GM21576 (cell line): ENCODE measurements around the gene ARMC2.

ENCODE experiments used
- ATAC-seq: cut with Tn5 transposase; IDR thresholded peaks from one replicate; pipeline ENCODE4 v1.9.1; 2021; ENCODE audit warnings: mild to moderate bottlenecking, moderate library complexity; ENCODE audit not compliant: unreplicated experiment

Gene ARMC2

DNA sequence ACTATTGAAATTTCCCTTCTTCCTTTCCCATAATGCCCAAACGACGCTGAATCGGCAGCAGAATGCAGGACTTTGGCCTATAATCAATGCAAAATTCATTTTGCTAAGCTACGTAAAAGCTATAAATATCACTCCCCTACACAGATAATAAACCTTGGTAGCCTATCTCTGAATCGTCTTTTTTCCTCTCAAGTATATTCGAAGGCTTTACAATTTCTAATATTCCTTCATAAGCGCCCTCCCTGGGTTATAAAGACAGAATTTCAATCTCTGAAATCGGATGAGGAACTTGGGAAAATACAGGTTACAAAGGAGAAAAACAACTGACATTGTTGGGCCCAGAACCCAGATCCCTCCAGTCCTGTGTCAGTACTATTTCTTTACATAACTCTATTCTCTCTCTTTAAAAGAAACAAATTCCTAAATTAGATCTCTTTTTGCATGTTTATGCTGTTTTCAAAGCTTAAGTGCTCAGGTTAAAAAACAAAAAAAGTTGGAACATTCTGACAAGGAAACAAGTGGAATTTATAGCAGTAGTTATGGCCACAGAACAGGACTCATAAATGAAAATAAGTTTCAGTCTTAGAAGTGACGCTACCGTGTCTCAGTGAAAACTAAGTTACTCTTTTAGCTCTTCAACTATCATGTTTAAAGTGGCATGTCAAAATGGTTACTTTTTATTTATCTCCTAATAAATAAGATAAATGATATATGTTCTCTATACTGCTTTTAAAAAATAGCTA lies 161.9 kb downstream of the ARMC2 start:
- ATAC-seq = no peak

DNA sequence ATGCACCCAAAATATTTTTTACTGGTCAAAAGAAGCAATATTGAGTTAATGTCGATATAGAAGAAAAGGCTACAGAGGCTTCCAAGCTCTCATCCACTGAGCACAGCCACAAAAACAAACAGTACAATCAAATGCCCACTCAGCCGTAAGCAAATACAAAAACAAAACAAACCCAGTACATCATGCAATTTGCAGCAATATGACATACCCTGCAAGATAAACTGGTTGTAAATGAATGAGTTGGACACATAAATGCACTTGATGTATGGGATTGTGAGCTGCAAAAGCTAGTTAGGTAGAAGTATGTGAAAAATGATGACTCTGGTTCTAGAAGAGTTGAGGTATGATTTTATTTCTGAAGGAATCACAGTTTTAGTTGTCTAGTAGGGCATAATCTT lies 162.5 kb downstream of the ARMC2 start:
- ATAC-seq = no peak

DNA sequence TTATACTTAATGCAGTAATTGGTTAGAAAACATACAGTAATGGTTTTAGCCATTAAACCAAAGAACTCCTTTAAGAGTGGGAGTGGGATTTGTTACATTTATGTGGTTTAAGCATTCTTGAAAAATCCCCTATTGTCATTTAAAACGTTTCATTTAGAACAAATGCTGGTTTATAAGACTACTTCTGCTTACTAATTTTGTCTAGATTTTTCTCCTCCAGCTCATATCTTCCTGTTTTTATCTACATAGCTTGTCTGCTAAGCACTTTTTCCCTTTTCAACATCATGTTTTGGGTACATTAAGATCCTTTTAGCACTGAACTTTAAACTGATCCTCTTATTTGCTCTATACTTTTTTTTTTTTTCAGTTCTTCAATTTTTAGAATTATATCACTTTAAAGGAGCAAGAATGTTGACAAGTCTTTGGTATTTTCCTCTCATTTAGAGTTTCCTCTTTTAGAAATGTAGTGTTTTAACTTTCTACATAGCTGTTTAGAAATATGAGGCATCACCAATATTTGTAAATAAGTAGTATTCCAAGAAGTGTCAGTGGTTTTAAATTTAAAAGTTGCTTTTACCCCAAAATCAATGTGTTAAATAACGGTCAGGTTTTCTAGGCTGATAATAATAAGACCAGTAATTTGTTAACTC lies 165.6 kb downstream of the ARMC2 start:
- ATAC-seq = no peak

- no peak for ATAC-seq
Observed at GRCh38 chr6:109014606-109015005, 166.4 kb downstream of the ARMC2 start.

- no peak for ATAC-seq
Observed at GRCh38 chr6:109015176-109015575, 167.0 kb downstream of the ARMC2 start.

- ATAC-seq = no peak
Observed at GRCh38 chr6:109019911-109020310, 171.7 kb downstream of the ARMC2 start.

- ATAC-seq = no peak
Observed at GRCh38 chr6:109021870-109022269, 173.6 kb downstream of the ARMC2 start.

DNA sequence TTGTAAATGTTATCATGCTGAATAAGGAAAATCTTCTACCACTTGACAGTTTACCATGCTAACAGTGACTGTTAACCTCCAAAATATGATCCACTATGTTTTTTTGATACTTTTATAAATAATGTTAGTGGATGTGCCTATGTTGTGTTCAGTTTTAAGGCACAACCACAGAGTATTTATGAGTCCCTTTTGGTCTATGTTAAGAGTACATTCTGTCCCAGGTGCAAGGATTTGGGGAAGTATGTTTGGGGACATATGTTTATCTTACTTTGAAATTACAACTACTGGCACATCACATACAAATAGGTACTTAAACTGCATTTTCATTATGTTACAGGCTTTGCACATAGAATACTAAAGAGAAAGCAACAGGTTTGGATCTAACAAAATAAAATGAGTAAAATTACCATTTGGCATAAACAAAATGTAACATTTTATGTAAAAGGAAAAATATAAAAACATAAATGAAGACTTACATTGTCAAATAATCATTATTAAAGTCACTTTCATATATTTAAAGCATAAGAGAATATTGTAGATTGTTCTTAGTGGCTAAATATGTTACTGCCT lies 175.2 kb downstream of the ARMC2 start:
- ATAC-seq = no peak
